Panc1 (cell line): ENCODE data around the gene WFIKKN1. TPM values are rescaled to one million over a fixed set of nuclear protein-coding genes. Genes with fewer than 3 reads are reported as not detected.

Source experiments
- ATAC-seq: fragments of 200-7000 bp; cut with Tn5 transposase; 2 replicates; pipeline ENCODE4 v1.9.1; 2020; ENCODE audit warnings: mild to moderate bottlenecking, moderate library complexity
- BruUV-seq: library from RNA; stranded (reverse); fragments of 400-500 nt; replicated peaks from 2 replicates; lab custom pipeline; 2021; lab: Mats Ljungman, UMichigan
- CTCF ChIA-PET: fragments of 300-600 bp; sonication (Branson Sonifier 250); formaldehyde crosslinking; loops from one replicate; lab custom pipeline; 2022; ENCODE audit warnings: antibody characterized with exemption; lab: Charles Lee
- POLR2A ChIA-PET: fragments of 300-600 bp; sonication (Branson Sonifier 250); formaldehyde crosslinking; loops from one replicate; lab custom pipeline; 2022; ENCODE audit warnings: antibody characterized with exemption; lab: Charles Lee
- DNase-seq: peaks from one replicate; pipeline ENCODE4 v3.0.0-alpha.2; 2010; ENCODE audit warnings: low read depth, low spot score
- H3K27ac ChIP-seq: 2 replicates; pipeline ENCODE4 v1.5.1; 2011; ENCODE audit warnings: mild to moderate bottlenecking, low read length, inconsistent platforms
- H3K27me3 ChIP-seq: fragments of 200-500 bp; sonication (Bioruptor generic); 2 replicates; pipeline ENCODE4 v1.6.0; 2014; ENCODE audit warnings: low read length, inconsistent platforms; ENCODE audit not compliant: control insufficient read depth, insufficient read depth
- H3K36me3 ChIP-seq: fragments of 200-500 bp; sonication (Bioruptor generic); 2 replicates; pipeline ENCODE4 v1.5.1; 2014; ENCODE audit warnings: inconsistent platforms, mild to moderate bottlenecking, low read length, moderate library complexity; ENCODE audit not compliant: control insufficient read depth, insufficient read depth
- H3K4me1 ChIP-seq: 2 replicates; pipeline ENCODE4 v1.5.1; 2011; ENCODE audit warnings: inconsistent platforms, mild to moderate bottlenecking, low read length, moderate library complexity; ENCODE audit not compliant: control insufficient read depth, insufficient read depth
- H3K4me3 ChIP-seq, 2 experiments: 2 replicates each; pipeline ENCODE4 v1.5.1; 2011 to 2012; ENCODE audit warnings: low read depth in 2 of 2, low read length in 2 of 2, mild to moderate bottlenecking in 2 of 2, inconsistent platforms in 1 of 2, moderate library complexity in 1 of 2
- H3K9me3 ChIP-seq: fragments of 200-500 bp; sonication (Bioruptor generic); 2 replicates; pipeline ENCODE4 v1.5.1; 2014; ENCODE audit warnings: low read depth, mild to moderate bottlenecking, inconsistent platforms, low read length, moderate library complexity; ENCODE audit not compliant: control insufficient read depth, insufficient read depth
- CTCF ChIP-seq: fragments of 450-650 bp; IDR thresholded peaks from 2 replicates; pipeline ENCODE4 v1.5.1; 2017; ENCODE audit warnings: mild to moderate bottlenecking
- POLR2AphosphoS5 ChIP-seq: IDR thresholded peaks from 2 replicates; pipeline ENCODE4 v1.6.1; 2012; ENCODE audit warnings: mild to moderate bottlenecking, low read depth, low read length, moderate library complexity
- REST ChIP-seq, 2 experiments: IDR thresholded peaks; 2 replicates each; pipeline ENCODE4 v1.6.1; 2011 to 2012; ENCODE audit warnings: low read depth in 2 of 2, control low read depth in 1 of 2, low read length in 1 of 2, mild to moderate bottlenecking in 1 of 2, moderate library complexity in 1 of 2; ENCODE audit not compliant: insufficient read depth in 1 of 2
- SIN3A ChIP-seq: IDR thresholded peaks from 2 replicates; pipeline ENCODE4 v1.6.1; 2012; ENCODE audit warnings: low read depth, mild to moderate bottlenecking, low read length, moderate library complexity, borderline replicate concordance; ENCODE audit not compliant: insufficient read depth
- TCF7L2 ChIP-seq: IDR thresholded peaks from 2 replicates; pipeline ENCODE4 v1.6.1; 2011; ENCODE audit warnings: mild to moderate bottlenecking, low read depth, low read length, inconsistent platforms
- in situ Hi-C: cut with HindIII; loops from 2 replicates; pipeline ENCODE4 v1.10.0; 2016; ENCODE audit warnings: low sequenced_read_pairs, low pct_unique_long_range_greater_than_20kb
- intact Hi-C: fragments of 100-400 bp; cut with micrococcal nuclease; formaldehyde crosslinking; loops from one replicate; pipeline ENCODE4 v1.10.0; 2022; ENCODE audit not compliant: unreplicated experiment
- total RNA-seq: library from RNA; stranded (reverse); gene quantifications from one replicate; pipeline ENCODE4 v1.2.1, GENCODE V29; 2021; ENCODE audit not compliant: unreplicated experiment

Gene WFIKKN1
- total RNA-seq, 1 experiment from 2014 or later, result 2.0 TPM

- Histone ChIP-seq H3K4me1 (peaks cover 47% of the 10 kb centered on the region), H3K36me3 (no peaks in the 10 kb centered on the region), H3K27ac (peak within 1 kb of the TSS; percentile 90), H3K27me3 (no peaks in the 10 kb centered on the region), H3K9me3 (no peaks in the 10 kb centered on the region), H3K4me3 (peak within 1 kb of the TSS; percentile 78 to 79)
- in situ Hi-C loops, result no loop called here
- ChIA-PET POLR2A (no interaction called here), CTCF (interaction anchor here (1.0 kb wide), 1 partner anchor 21 kb away, joined by 3 read pairs; no protein-coding TSS in a partner anchor)
- ATAC-seq (peak; percentile 86), DNase-seq (peak; percentile 75)
- TF ChIP-seq CTCF, result no peak
- TF ChIP-seq REST (IDR thresholded peaks at IDR 0.05; ENCODE audit: insufficient read depth in 1 of 2, low read depth in 2 of 2, low read length in 1 of 2), result no peak
- peak; percentile 18; the same call in 1 of the 2 replicates for TF ChIP-seq POLR2AphosphoS5
- intact Hi-C loops, result no loop called here
- no TSS peak for BruUV-seq
Observed at GRCh38 chr16:589658-590187, 41.1 kb upstream of the WFIKKN1 start, which contains the start of gene RAB40C. TSS of gene RAB40C (plus strand) at chr16:590066. CDS start at chr16:590292, 226 bp downstream.

GRCh38 chr16:590188-590814, 40.5 kb upstream of the WFIKKN1 start:
- Histone ChIP-seq H3K36me3 (no peaks in the 10 kb centered on the region), H3K27ac (peak overlapping the region; percentile 20), H3K4me1 (peaks cover 46% of the 10 kb centered on the region), H3K27me3 (no peaks in the 10 kb centered on the region), H3K9me3 (no peaks in the 10 kb centered on the region), H3K4me3 (peak overlapping the region; percentile 65 to 78)
- DNase-seq, result no peak
- in situ Hi-C loops (no loop called here), intact Hi-C loops (no loop called here)
- ATAC-seq, result peak; percentile 1; the same call in 1 of the 2 replicates
- ChIA-PET POLR2A (no interaction called here), CTCF (interaction anchor here (1.0 kb wide), 1 partner anchor 20 kb away, joined by 3 read pairs; no protein-coding TSS in a partner anchor)
- TF ChIP-seq SIN3A (peak; percentile 25; the same call in 1 of the 2 replicates), REST (IDR thresholded peaks at IDR 0.05; ENCODE audit: insufficient read depth in 1 of 2, low read depth in 2 of 2, low read length in 1 of 2) (no peak), POLR2AphosphoS5 (no peak), TCF7L2 (no peak), CTCF (no peak)
- BruUV-seq, result no TSS peak
